ENCODE results near the gene CAMTA1. TPM values are rescaled to one million over a fixed set of nuclear protein-coding genes. Genes with fewer than 3 reads are reported as not detected.

The CAMTA1 gene
- total RNA-seq, 2 donors from 2014 or later: 109 to 128 TPM

DNA sequence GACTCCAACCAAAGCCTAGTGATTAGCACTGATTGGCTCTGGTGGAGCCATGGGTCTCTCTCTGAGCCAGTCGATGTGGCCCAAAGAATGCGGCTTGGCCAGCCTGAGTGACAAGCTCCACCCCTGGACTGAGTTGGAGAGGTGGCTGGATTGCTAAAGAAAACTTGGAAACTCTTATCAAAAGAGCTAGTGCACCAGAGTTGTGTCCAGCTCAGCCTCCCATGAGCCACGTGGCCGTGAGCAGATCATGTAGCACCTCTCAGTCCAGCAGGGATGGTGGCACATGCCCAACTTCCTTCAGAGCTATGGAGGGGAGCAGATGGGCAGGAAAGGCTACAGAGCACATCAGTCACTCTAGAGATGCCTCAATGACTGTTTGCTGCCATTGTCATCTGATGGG, 843.0 kb downstream of the CAMTA1 start:
- DNase-seq (peak; percentile 65), ATAC-seq (peak; percentile 82 to 91)
- intact Hi-C loops (cut with DNase I): no loop called here

DNA sequence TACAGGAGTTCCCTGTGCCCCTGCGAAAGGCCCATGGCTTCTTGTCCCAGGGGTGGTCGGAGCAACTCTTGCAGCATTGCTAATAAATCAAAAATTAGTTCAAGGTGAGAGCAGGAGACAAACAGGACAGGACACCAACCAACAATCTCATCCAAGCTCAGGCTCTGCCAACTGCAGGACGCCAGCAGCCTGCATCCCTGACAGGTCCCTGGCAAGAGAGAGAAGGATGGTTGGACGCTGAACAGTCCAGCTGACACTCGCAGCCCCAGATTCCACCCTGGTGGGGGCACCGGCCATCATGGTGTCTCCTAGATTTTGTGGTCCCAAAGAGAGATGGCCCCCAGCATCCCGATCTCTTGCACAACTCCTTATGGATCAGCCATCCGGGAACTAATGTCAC, 843.8 kb downstream of the CAMTA1 start:
- DNase-seq (no peak), ATAC-seq (peak; percentile 63 to 79)
- intact Hi-C loops (cut with DNase I): no loop called here

DNA sequence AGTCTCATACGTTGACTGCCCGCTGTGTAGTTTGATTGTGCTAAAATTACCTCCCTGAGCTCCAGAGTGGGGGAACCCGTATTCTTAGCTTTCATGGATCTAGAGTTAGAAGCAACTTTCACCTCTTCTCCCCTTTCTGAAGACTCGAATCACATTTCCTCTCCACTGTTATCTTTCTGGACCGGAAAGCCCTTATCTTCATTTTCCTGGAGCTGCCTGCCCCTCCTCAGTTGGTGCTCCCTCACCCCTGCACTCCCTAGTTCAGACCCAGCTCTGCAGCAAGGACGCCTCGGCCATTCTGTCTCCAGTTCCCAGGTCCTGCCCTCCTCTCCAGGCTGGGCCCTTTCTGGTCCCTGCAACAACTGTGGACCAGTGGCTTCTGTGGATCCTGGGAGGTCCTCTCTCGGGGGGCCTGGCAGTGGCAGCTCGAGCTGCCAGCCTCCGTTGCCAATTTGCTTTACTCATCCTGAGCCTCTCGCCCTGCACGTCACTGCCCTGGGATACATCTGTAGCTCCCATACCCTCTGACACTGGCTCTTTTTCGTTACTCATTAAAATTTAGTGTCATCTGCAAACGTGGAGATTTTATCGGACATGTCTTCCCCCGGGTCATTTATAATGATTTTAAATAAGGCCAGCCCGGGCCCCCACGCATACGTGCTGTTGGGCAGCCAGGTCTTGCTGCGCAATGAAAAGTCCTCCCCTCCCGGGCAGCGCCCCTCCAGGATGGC, 844.4 kb downstream of the CAMTA1 start:
- DNase-seq (no peak), ATAC-seq (no peak)
- intact Hi-C loops (cut with DNase I): no loop called here

DNA sequence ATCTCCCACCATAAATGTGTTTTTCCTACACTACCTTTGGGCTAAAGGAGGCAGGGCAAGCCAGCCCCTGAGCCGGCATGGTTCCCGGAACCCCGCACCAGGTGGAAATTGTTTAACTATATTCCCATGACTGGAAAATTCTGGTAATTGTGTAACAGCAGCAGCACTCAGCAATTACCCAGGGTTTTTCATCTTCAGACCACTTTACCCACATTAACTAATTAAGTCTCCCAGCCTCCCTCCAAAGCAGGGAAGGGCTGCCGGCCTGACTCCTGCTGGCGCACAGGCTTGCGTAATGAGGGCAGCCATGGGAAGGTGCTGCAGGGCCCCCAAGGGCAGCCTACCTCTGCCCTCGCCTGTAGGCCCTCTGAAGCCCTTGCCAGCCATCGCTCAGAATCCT, 845.1 kb downstream of the CAMTA1 start:
- no peak for DNase-seq
- intact Hi-C loops (cut with DNase I): no loop called here
- no peak for ATAC-seq

DNA sequence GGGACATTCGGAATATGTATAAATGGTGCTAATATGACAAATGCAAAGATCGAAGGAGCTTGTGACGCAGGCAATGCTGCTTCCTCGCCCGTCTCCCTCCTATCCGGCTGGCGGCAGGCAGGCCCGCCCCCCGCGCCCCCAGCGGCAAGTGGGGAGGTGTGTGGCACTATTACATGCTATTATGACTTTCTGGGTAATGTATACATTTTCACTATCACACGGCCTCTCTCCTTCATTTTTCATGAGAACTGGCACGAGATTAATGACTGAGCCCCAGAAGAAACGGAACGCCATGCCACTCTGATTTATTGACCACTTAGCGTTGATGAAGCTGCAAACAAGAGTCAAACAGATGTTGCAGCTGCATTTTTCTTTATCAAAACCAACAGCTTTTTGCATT, 846.9 kb downstream of the CAMTA1 start:
- no peak for DNase-seq
- intact Hi-C loops (cut with DNase I): no loop called here

DNA sequence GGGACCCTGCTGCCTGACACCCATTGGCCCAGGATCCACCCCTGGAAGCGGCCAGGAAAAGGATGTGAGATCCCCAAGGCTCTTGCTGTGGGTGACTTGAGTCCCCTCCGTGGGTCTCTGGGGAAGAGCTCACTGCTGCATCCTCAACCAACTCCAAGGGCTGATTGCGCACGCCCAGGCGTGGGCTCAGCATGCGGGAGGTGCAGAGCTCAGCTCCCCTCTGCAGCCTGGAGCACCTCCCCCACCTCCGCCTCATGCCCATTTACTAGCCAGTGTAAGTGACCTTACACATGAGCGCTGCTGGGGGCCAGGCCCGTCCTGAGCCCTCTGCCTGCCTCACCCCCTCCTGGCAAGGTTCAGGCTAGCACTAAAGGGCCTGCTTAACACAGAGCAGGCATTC, 847.4 kb downstream of the CAMTA1 start:
- ATAC-seq (no peak), DNase-seq (no peak)
- intact Hi-C loops (cut with DNase I): no loop called here

More for the DNA sequence above, 846.9 kb downstream of the CAMTA1 start:
- no peak for ATAC-seq

DNA sequence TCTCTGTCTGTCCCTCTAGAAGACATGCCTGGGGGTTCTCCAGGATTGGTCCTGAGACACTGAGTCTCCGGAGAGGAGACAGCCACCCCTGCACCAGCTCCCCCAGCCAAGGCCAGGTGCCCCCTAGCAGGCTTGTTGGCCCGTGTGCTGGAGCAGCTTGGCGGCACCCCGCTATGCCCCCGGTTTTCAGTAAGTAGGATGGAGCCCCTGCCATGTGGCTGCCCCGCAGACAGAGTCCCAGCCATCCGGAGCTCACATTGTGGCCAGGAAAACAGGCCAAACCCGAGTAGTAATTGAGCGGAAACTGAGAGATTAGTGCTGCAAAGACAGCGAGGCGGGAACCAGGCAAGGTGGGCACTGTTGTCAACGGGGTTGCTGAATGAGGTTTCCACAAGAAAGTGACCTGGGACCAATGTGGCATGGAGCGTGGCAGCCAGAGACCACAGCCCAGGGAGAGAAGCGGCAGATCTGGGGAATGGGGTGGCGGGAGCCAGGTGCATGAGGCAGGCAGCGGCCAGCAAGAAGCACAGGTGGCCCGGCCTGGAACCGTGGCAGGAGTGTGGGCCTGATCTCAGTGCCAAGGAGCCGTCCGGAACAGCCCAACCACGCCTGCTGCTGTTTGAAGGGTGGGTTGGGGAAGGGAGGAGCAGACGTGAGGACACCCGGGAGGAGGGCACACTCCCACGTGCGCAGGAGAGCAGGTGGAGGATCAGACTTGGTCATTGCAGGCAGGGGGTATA, 848.4 kb downstream of the CAMTA1 start:
- ATAC-seq (no peak), DNase-seq (no peak)
- intact Hi-C loops (cut with DNase I): no loop called here

DNA sequence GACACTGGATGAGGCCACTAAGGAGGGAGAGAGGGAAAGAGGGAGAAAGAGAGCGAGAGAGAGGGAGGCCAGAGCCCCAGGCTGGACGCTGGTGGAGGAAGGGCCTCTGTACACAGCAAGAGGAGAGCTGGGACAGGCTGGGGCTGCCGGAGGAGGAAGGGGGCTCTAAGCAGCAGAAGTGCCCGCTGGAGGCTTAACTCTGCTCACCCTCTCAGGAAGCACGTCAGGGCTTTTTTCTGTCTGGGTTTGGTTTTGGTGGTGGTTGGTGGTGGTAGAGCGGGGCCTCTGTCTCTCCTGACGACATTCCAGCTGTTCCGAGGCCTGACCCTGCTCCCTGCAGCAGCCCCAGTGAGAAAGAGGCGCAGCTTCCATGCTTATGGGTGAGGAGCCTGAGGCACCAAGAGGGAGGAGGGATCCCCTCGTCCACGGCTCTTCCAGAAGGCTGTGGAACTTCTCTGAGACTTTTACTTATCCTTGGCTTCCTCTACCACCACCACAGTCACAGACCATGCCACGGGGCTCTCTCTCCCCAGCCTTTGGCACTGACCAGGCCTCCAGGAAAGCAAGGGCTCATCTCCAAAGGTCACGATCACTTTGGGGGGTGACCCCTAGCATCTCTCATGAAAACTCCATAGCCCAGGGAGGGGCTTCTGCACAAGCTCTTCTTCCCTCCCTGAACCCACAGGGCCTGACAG, 849.4 kb downstream of the CAMTA1 start:
- intact Hi-C loops (cut with DNase I): no loop called here
- DNase-seq: no peak
- no peak for ATAC-seq

DNA sequence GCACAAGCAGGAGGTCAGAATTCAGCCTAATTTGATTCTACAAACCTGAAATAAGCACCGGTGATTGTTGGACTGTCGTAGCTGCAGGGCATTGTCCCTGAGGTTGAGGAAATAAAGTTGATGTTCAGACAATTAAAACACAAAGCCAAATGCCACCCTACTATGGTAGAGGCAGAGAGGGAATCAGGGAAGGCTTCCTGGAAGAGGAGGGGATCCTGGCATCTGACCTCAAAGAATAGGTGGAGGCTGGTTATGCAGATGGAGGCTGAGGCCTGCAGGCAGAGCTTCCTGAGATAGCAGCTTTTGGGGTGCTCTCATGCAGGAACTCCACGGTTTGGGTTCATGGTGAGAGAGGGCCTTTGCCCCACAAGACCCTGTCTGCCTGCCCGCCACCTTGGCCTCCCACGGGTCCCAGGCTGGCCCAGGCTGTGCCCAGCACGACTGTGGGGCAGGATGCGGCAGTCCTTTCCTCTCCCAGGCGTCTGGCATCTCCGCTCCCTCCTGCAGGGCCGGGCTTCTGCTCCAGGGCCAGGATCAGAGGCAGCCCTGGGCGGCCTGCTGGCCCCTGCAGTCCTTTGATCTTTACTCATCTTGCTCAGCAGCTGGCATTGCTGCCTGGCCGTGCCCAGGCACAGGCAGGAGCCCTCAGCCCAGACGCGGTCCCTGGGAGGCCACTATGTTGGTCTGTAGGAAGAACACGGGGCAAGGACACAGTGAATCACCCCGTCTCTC, 851.7 kb downstream of the CAMTA1 start:
- intact Hi-C loops (cut with DNase I): no loop called here
- DNase-seq (no peak), ATAC-seq (no peak)

DNA sequence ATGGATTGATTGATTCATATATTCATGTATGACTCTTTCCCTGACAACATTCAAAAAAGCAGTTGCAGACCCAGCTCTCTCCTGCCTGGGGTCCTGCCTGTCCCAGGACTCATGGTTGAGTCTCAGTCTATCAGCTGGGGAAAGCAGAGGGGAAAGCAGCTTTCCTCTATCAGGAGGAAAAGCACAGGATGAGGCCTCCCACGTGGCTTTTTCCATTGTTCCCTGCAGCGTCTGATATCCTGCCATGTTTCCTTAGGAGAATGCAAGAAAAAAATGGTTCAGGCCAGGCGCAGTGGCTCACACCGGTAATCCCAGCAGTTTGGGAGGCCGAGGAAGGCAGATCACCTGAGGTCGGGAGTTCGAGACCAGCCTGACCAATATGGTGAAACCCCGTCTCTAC, 852.8 kb downstream of the CAMTA1 start:
- no peak for ATAC-seq
- DNase-seq: no peak
- intact Hi-C loops (cut with DNase I): no loop called here

DNA sequence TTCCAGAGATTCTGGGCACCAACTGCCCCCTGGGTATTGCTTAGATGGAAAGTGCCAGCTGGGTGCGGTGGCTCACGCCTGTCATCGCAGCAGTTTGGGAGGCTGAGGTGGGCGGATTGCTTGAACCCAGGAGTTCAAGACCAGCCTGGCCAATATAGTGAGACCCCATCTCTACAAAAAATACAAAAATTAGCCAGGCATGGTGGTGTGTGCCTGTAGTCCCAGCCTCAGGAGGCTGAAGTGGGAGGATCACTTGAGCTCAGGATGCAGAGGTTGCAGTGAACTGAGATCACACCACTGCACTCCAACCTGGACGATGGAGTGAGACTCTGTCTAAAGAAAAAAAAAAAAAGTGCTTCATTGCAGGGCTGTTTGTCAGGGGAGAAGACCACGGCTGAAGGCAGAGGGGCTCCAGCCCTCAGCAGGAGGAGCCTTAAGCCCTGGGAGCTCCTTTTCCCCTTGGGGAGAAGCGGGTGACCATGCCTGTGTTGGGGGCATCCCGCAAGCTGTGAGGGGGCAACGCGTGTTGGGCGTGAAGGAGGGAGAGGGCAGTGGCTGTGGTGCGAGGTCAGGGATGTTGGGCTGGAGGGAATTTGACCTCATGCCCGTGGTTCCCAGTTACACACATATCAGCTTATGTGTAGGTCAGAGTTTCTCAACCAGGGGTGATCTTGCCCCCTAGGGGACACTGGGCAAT, 854.3 kb downstream of the CAMTA1 start:
- ATAC-seq: no peak
- no peak for DNase-seq
- intact Hi-C loops (cut with DNase I): loop anchor here (10.0 kb wide), 3 partner anchors 185 to 915 kb away; no protein-coding TSS in a partner anchor

DNA sequence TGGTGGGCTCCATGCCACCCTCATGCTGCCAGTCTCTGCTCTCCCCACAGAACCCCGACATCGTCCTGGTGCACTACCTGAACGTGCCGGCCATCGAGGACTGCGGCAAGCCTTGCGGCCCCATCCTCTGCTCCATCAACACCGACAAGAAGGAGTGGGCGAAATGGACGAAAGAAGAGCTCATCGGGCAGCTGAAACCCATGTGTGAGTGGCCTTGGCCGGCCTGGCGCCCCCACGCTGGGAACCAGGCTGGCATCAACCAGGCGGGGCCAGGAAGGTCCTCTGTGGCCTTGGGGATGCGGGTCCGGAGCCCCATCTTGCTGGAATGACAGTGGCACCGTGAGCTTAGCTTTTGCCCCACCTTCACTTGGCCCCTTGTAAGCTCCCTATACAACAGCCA, 855.1 kb downstream of the CAMTA1 start:
- ATAC-seq: no peak
- no peak for DNase-seq
- intact Hi-C loops (cut with DNase I): loop anchor here (10.0 kb wide), 3 partner anchors 186 to 916 kb away; no protein-coding TSS in a partner anchor

DNA sequence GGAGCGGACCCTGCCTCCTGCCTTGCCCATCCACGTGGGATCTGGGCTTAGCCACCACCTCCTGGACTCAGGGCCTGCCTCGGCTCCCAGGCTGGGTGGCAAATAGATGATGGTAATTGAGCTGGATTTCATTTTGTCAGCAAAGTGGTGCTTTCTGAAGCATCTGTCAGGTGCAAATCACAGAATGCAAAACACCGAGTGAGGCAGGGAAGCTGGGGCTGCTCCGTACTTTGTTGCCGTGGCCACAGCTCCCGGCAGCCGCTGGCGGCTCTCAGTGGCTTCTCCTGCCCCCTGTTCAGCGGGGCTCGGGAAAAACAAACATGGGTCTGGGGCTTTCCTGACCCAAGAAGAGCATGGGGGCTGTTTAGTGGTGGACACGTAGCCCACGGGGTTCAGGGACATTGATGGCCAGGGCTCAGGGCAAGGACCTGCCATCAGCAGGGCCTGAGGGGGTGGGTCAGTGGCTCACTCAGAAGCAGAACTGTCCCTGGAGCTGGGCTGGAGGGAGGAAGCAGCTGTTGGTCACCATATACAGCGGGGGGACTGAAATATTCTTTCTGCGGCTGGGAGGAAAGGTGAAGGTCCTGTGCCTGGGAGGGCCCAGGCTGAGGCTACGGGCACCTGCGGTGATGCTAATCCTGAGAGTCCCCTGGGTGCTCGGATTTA, 855.8 kb downstream of the CAMTA1 start:
- intact Hi-C loops (cut with DNase I): loop anchor here (10.0 kb wide), 3 partner anchors 186 to 916 kb away; no protein-coding TSS in a partner anchor
- ATAC-seq (no peak), DNase-seq (no peak)

DNA sequence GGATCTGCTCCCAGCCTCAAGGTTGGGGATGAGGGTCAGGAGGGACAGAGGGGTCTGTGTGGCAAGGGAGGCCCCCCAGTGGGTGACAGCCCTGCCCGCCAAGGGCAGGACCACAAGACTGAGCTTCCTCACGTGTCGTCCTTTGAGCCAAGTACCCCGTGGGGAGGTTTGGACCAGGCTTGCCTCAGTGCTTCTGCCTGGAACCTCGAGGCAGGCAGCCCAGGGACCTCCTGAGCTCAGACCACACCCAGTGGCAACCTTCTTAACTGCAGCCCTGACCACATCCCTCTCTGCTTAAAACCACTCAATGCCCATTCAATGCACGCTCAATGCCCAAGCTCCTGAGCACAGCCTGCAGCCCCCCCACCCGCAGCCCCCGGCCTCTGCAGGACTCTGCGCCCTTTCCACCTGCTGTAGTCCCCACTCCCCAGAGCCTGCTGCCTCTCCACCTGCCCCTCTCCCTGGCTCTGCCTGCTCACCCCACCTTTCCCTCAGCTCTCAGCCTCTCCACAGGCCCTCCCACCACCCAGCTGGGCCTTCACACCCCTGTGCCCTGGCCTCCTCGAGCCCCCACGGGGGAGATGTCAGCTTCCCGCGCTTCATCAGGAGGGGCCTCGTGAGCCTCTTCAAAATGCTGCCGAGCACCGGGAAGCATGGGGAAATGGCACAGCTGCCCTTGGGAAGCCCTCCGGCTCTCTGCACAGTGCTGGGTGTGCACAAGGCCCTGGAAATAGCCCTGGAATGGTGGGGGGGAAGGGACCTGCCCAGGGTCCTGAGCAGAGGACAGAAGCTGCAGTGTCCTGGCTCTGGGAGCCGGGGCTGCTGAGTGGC, 856.5 kb downstream of the CAMTA1 start:
- no peak for ATAC-seq
- DNase-seq: no peak
- intact Hi-C loops (cut with DNase I): loop anchor here (10.0 kb wide), 3 partner anchors 187 to 917 kb away; no protein-coding TSS in a partner anchor

DNA sequence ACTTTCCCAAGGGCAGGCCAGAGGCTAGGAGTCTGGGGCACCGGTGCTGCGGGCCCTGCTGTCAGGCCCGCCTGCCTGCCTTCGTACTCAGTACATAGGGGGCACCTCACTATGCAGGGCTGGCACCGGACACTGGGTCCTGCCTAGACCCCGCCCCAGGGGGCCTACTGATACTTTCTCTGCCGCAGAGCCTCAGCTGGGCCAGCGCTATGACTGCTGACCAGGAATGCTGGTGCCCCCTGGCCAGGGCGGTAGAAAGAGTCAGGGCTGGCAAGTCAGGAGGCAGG, 857.1 kb downstream of the CAMTA1 start:
- DNase-seq (no peak), ATAC-seq (no peak)
- intact Hi-C loops (cut with DNase I): loop anchor here (10.0 kb wide), 3 partner anchors 188 to 918 kb away; no protein-coding TSS in a partner anchor

DNA sequence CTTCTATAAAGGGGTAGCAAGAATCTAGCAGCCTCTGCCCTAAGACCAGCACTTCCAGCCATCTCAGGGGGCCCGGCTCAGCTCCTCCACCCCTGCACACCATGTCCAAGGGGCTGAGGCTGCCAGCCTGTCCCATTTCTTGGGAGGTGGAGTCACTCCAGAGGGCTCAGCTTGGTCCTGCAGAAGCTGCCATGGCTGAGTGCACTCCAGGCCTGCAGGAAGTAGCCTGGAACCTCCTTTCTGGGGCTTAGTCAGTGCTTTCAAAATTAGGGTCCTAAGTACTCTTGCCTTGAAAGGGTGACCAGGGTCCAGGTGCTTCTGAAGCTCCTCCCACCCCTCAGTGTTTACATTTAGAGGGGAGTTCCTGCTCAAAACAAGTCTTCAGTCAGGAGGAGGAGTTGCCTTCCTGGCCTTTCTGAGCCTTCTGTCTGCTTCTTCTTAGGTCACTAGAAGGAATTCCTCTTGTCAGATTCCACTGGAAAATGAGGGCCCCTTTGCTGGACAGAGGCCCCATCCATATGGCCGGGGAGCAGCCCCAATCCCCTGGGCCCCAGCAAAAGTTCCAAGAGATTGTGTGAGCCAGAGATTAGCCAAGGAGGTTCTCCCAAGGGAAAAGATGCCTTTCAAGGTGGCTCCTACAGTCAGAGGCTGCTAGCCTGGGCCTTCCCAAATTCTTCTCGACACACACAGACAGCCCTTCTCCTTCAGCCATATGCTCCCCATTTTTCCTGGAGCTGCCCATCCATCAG, 857.7 kb downstream of the CAMTA1 start:
- no peak for DNase-seq
- no peak for ATAC-seq
- intact Hi-C loops (cut with DNase I): loop anchor here (10.0 kb wide), 3 partner anchors 188 to 918 kb away; no protein-coding TSS in a partner anchor

DNA sequence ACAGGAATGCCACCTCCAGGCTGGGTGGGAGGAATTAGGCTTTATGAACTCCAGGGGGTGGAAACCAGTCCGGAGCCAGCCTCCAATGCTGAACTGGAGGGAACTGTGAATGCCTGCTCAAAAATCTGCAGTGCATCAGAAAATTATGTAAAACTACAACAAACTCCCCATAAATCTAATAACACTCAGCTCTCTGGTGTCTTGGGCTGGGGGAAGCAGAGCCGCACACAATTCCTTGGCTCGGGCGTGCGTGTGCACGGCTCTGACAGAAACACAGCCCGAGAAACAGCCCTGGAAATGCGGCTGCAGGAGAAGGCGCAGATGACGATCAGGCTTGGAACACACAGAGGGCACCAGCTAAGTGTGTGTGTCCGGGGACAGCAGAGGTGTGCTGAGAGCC, 858.3 kb downstream of the CAMTA1 start:
- DNase-seq: no peak
- intact Hi-C loops (cut with DNase I): loop anchor here (10.0 kb wide), 3 partner anchors 189 to 919 kb away; no protein-coding TSS in a partner anchor
- ATAC-seq: no peak
